ENCODE data around the gene MESD.

- TF ChIP-seq SUZ12 (IDR thresholded peaks at IDR 0.05; ENCODE audit: extremely low read depth, insufficient read depth, insufficient read length), result no peak
- TF ChIP-seq ZNF274 (IDR thresholded peaks at IDR 0.05; ENCODE audit: low read depth, low read length), result no peak
Measured at GRCh38 chr15:80929689-80930088, 59.9 kb downstream of the MESD start.

Measured in NT2/D1 (cell line).